Activated CD4-positive, alpha-beta T cell treated with anti-CD3 and anti-CD28 coated beads for 4 hours (primary cell): Measurements from ENCODE around the gene PFKL.

ENCODE experiments used
- DNase-seq, 2 donors: peaks; one replicate each; pipeline ENCODE4 v3.0.0-alpha.2; 2020

PFKL gene

GRCh38 chr21:44299458-44300261 is at the start of gene PFKL:
Gene PFKL, plus strand, starts transcription at chr21:44300053. Its CDS starts 53 bp downstream, at chr21:44300106.
- DNase-seq = peak; percentile 38 to 40

DNA sequence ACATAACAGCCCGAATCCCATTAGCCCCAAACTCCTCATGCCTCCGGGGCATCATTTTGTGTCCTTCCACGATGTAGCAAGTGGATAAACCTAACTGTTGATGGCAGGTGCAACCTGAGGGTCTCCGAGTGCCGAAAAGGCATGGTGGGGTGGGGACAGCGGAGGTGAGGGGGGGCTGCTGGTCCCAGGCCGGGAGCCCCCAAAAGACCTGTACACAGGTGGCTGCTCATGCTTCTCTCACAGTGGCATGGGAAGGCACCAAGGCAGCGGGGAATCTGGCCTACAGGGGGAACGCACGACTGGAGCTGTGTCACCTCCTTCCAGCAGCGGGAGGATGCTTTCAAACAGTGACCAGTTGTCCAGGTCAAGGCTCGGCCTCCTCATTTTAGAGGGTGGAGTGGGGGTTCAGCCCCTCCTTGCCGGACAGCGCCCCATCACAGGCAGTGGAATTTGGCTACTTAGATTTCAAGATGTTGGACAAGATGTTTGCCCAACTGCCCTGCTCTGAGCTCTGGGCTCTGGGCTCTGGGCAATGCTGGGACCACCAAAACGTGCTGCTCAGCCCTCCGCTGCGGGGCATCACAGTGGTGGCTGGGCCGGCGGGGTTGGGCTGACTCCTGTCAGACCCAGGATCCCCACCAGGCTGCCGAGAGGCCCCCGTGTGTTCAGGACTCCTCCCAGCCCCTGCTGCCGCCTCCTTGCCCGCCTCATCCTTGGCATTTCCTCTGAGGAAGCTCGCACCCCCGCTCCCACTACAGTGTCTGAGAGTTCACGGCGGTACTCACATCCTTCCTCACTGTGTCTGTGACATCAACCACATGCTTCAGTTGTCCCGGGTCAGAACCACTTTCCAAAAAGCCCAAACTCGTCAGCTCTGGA is 45.8 kb upstream of the PFKL start:
- no peak for DNase-seq

DNA sequence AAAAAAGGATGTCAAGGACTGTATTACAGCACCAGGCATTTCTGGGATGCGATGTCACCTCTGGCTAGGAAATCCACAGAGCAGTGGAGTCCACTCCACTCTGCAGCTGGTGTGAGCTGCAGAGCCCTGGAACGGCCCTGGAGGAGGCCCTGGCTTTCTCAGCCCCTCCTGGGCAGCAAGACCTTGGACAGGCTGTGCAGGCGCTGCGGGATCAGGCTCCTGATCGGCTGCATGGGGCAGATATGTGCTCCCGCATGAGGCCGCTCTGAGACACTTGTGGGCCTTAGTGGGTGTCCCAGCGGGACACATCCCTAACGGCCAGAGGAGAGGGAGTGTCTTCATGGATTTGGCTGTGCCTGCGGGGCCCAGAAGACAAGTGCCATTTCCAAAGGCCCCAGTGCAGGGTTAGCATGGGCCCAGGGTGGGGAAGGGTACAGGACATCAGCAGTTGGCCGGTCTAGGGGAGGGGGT is 44.3 kb upstream of the PFKL start:
- no peak for DNase-seq

DNA sequence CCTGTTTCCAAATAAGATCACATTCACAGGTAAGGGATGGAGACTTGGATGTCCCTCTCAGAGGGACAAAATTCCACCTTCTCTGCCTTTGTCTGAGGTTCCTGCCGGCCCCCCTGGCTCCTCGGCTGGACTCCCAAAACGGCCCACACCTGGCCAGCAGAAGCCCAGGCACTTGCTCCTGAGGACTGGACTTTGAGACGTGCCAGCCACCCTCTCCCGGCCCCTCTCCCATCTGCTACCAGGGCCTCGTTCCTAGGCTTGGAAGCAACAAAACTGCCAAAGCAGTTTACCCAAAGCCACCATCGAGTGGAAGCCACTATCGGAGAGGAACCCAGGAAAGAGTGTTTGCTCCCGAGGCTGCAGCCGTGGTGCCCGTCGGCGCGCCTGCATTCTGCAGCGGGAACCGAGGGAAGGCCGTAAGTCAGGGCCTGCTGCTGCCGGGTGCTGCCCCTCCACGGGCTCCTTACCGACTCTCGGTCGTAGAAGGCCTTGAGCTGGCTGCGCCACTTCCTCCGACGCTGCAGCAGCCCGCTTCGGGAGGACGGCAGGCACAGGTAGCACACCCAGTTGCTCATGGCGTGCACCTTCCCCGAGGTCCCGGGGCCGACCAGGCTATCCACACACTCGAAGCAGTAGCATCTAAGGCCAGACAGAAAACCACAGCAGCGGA is 41.7 kb upstream of the PFKL start:
- DNase-seq = no peak

DNA sequence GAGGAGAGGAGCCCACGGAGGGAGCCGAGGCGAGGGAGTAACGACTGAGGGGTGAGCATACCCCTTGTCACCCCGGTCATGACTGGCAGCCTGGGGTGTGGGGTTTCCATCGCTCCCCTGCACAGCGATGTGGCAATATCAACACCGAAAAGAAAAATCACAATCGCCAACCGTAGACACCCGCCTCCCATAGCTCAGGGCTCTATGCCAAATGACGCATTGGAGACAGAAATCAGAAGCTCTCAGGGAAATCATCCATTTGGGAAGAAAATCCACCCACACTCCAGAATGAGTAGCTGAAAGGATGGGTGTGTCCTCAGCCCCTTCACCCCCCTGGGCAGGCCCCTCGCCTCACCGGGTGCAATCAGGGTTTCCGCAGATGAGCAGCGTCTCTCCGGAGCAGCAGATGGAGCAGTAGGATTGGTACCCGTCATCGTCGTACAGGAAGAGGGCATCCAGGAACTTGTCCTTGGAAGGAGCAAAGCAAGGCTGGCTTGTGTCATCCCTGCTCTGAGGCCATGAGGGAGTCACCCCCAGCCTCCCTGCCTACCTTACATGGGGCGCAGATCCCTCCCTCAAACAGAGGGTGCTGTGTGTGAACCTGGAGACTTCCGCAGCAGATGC is 40.7 kb upstream of the PFKL start:
- DNase-seq = no peak

- DNase-seq = no peak
Observed at GRCh38 chr21:44260066-44260465, 39.8 kb upstream of the PFKL start.

DNA sequence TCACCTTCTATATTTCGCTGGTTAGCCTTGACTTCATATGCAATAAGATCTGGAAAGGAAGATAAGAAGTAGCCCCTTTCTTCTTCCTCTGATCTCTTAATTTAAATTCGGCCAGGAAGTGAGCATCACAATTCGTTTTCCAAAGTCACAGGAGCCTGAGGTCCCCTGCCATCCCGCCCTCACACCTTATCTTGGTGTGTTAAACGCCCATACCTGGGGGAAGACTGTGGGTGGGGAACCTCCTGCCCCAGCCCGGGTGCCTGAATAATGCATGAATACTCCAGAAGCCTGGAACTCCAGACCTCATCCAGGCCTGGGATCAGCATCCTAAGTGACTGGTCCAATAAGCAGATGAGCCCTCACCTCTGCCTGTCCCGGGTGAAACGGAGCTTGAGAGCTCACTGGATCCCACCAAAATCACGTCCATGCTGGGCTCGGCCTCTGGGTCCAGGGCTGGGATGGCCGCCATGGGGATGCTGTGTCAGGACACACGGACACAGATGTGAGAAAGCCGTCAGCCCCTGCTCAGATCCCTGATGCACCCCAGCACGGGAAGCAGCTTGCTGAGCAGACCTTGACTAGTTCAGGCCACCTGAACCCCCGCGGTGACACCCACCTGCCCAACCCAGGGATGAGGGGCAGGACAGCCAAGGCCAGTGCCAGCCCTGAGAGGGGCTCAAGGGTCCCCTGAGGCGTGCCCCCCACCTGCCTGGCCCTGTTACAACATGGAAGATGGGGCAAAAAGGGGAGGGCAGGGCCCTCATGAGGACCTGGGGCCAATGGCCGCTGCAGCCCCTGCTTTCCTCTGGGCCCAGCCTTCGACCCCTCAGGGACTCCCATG is 38.8 kb upstream of the PFKL start:
- DNase-seq = no peak

DNA sequence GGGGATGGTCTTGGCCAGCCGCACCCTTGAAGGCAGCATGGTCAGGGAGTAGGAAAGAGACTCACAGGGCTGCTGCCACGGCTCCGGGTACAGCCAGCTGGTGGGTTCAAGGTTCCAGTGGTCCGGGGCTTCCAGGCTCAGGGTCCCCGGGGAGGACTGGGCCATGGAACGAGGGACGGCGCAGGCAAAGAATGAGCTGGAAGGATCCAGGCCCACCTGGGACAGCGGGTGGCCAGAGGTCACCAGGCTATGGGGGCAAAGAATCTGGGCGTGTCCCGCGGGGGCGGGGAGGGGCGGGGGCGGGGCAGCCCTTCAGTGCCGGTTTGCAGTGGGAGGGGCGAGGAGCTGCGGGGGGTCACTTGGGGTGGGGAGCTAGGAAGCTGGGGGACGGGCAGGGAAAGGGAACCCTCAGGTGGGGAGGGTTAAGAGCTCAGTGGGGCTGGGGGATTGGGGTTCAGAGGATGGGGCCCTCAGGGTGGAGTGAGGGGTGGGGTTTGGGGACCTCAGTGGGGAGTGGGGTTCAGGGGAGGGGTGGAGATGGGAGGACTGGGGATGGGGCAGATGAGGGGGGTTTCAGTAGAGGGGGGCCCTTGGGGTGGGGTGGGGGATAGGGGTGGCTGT is 38.1 kb upstream of the PFKL start, which contains the start of gene DNMT3L:
TSS of gene DNMT3L (minus strand) at position 223 of the 621 bp plus-strand sequence. CDS start 638 bp downstream, outside the sequence.
- DNase-seq = no peak

GRCh38 chr21:44262338-44263056 is 37.4 kb upstream of the PFKL start:
- no peak for DNase-seq

DNA sequence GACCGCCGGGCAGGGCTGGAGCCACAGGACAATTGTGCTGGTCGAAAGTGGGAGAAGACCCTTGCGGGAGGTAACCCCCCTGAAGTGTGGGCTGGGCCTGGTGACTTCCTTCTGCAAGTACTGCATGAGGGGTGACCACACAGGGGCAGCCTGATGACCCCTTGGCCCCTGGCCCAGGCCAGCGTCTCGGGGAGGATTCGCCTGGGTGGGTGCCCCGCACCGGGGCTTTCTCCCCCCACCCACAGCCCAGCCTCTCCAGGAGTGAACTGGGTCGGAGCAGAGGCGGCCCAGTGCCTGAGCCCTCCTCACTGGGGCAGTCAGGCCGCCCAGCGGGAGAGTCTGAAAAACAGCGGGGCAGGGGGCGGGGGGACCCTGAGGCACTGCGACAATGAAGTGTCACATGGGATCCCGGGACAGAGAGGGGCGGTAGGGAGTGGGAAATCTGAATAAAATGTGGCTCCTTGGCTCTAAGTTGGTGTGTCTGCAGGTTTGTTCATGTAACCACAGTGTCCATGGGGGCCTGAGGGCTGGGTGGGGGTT is 36.6 kb upstream of the PFKL start:
- DNase-seq = no peak

DNA sequence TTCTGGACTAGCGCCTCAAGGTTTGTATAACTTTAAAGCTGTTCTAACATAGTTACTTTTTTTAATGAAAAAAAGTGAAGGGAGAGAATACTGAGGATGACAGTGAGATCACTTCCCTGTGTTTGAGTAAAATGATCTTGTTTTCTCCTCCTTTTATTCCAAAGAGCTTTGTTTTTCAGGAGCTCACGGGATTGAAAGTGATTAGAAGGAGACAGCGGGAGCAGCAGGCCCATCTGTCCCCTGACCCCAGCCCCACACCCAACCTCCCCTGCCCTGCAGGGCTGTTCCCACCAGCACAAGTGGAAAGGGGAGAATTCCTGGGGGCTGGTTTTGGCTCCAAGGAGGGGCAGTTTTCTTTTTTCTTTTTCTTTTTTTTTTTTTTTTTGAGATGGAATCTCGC is 36.1 kb upstream of the PFKL start:
- DNase-seq = no peak

DNA sequence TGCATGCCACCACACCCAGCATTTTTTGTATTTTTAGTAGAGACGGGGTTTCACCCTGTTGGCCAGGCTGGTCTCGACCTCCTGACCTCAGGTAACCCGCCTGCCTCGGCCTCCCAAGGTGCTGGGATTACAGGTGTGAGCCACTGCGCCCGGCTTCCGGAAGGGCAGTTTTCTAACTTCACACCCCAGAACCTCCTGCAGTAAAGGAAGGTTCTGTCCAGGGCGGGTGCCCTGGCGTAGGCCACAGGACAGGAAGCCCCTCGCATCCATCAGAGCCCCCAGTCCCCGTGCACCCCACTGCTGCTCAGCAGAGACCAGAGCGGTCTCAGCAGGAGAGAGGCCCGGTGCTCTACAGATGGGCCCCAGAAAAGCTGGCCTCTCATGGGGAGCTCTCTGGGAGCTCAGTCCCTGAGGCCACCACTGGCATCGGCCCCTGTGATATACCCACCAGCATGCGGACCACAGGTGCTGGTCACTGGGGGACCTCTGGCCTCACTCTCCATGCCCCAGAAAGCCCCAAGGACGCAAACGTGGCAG is 34.1 kb upstream of the PFKL start:
- no peak for DNase-seq

- DNase-seq = peak in 1 of 2 donors; percentile 13
Observed at GRCh38 chr21:44267655-44268142, 32.2 kb upstream of the PFKL start.

GRCh38 chr21:44269090-44269489 is 30.8 kb upstream of the PFKL start:
- DNase-seq = no peak

- no peak for DNase-seq
Observed at GRCh38 chr21:44271558-44272283, 28.1 kb upstream of the PFKL start.

- no peak for DNase-seq
Observed at GRCh38 chr21:44272284-44272858, 27.5 kb upstream of the PFKL start.

GRCh38 chr21:44273046-44273445 is 26.8 kb upstream of the PFKL start:
- no peak for DNase-seq

DNA sequence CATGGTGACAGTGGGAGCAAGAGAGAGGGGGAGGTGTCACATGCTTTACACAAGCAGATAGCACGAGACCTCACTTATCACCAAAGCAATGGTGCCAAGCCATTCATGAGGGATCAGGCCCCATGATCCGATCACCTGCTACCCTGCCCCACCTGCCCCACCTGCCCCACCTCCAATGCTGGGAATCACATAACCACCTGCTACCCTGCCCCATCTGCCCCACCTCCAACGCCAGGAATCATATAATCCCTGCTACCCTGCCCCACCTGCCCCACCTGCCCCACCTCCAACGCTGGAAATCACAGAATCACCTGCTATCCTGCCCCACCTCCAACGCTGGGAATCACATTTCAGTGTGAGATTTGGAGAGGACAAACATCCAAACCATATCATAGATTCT is 24.8 kb upstream of the PFKL start:
- no peak for DNase-seq
